SK-N-SH (cell line): Measurements from ENCODE around the gene GHRL. TPM values are rescaled to one million over a fixed set of nuclear protein-coding genes. Genes with fewer than 3 reads are reported as not detected.

Experiments
- CTCF ChIA-PET: fragments of 300-600, 350-600 bp; formaldehyde crosslinking; extraction: SDS; loops from one replicate; lab custom pipeline; 2021; lab: Yijun Ruan, JAX
- POLR2A ChIA-PET: fragments of 350-600 bp; sonication (Branson Sonifier 250); formaldehyde crosslinking; extraction: SDS; loops from one replicate; lab custom pipeline; 2020; ENCODE audit warnings: antibody characterized with exemption, inconsistent platforms; lab: Yijun Ruan, JAX
- DNase-seq: peaks from one replicate; pipeline ENCODE4 v3.0.0; 2012
- H2AFZ ChIP-seq: fragments of 200-600 bp; sonication (generic); 2 replicates; pipeline ENCODE4 v1.8.1; 2016; ENCODE audit warnings: antibody characterized with exemption, mild to moderate bottlenecking, low read depth
- H3F3A ChIP-seq: fragments of 200-600 bp; sonication (generic); replicated peaks from 2 replicates; pipeline ENCODE3; 2016; ENCODE audit warnings: antibody characterized with exemption, mild to moderate bottlenecking; ENCODE audit not compliant: insufficient read depth
- H3K27ac ChIP-seq, 2 experiments: fragments of 200-500 bp in 1 of 2; fragments of 200-600 bp in 1 of 2; sonication (Bioruptor generic) in 1 of 2; sonication (generic), shearing (Covaris generic) in 1 of 2; 2 replicates each; pipeline versions ENCODE4 v1.5.1 to v1.6.1; 2014 to 2016; ENCODE audit warnings: low read depth in 2 of 2, inconsistent platforms in 1 of 2, low read length in 1 of 2, mild to moderate bottlenecking in 1 of 2, mixed read lengths in 1 of 2
- H3K27me3 ChIP-seq: fragments of 200-600 bp; sonication (generic), shearing (Covaris generic); 2 replicates; pipeline ENCODE4 v1.6.1; 2016; ENCODE audit warnings: mixed run types; ENCODE audit not compliant: insufficient read depth
- H3K36me3 ChIP-seq, 2 experiments: fragments of 200-500 bp in 1 of 2; fragments of 200-600 bp in 1 of 2; sonication (Bioruptor generic) in 1 of 2; sonication (generic) in 1 of 2; replicated peaks in 1 of 2; 2 replicates each; pipeline versions ENCODE3 to v1.5.1; 2014 to 2016; ENCODE audit warnings: low read length in 1 of 2, mild to moderate bottlenecking in 1 of 2; ENCODE audit not compliant: insufficient read depth in 2 of 2, control insufficient read depth in 1 of 2
- H3K4me1 ChIP-seq, 2 experiments: fragments of 200-500 bp in 1 of 2; fragments of 200-600 bp in 1 of 2; sonication (Bioruptor generic) in 1 of 2; sonication (generic), shearing (Covaris generic) in 1 of 2; 2 replicates each; pipeline versions ENCODE4 v1.5.1 to v1.6.1; 2014 to 2016; ENCODE audit warnings: low read depth in 1 of 2, low read length in 1 of 2, mixed run types in 1 of 2; ENCODE audit not compliant: insufficient read depth in 2 of 2, control insufficient read depth in 1 of 2
- H3K4me2 ChIP-seq: fragments of 200-600 bp; sonication (generic), shearing (Covaris generic); 2 replicates; pipeline ENCODE4 v1.6.1; 2017; ENCODE audit warnings: mixed run types
- H3K4me3 ChIP-seq, 2 experiments: fragments of 200-500 bp in 1 of 2; fragments of 200-600 bp in 1 of 2; sonication (Bioruptor generic) in 1 of 2; sonication (generic), shearing (Covaris generic) in 1 of 2; 2 replicates each; pipeline versions ENCODE4 v1.5.1 to v1.8.1; 2014 to 2016; ENCODE audit warnings: low read depth in 2 of 2, inconsistent platforms in 1 of 2, low read length in 1 of 2, mild to moderate bottlenecking in 1 of 2, mixed read lengths in 1 of 2, moderate library complexity in 1 of 2
- H3K79me2 ChIP-seq: fragments of 200-600 bp; sonication (generic); 2 replicates; pipeline ENCODE4 v1.8.1; 2017; ENCODE audit warnings: mild to moderate bottlenecking; ENCODE audit not compliant: insufficient read depth
- H3K9ac ChIP-seq: fragments of 200-600 bp; sonication (generic); 2 replicates; pipeline ENCODE4 v1.6.1; 2017; ENCODE audit warnings: mixed run types
- H3K9me2 ChIP-seq: fragments of 200-600 bp; sonication (generic); 2 replicates; pipeline ENCODE4 v1.6.1; 2017; ENCODE audit warnings: mixed run types
- H3K9me3 ChIP-seq: fragments of 200-600 bp; sonication (generic); 2 replicates; pipeline ENCODE4 v1.6.1; 2017; ENCODE audit warnings: mixed run types, mild to moderate bottlenecking, moderate library complexity
- H4K20me1 ChIP-seq: fragments of 200-600 bp; sonication (generic); 2 replicates; pipeline ENCODE4 v1.6.1; 2017; ENCODE audit warnings: mild to moderate bottlenecking, mixed run types; ENCODE audit not compliant: insufficient read depth
- CTCF ChIP-seq: fragments of 200-600 bp; sonication (generic); IDR thresholded peaks from 2 replicates; pipeline ENCODE4 v1.6.1; 2017; ENCODE audit warnings: antibody characterized with exemption, mild to moderate bottlenecking, moderate library complexity
- ELF1 ChIP-seq: IDR thresholded peaks from 2 replicates; pipeline ENCODE4 v1.4.0; 2012
- EP300 ChIP-seq, 2 experiments: IDR thresholded peaks; 2 replicates each; pipeline versions ENCODE4 v1.4.0 to v1.6.1; 2012; ENCODE audit warnings: borderline replicate concordance in 1 of 2, low read depth in 1 of 2, low read length in 1 of 2
- EZH2phosphoT487 ChIP-seq: fragments of 200-600 bp; sonication (generic); IDR thresholded peaks from 2 replicates; pipeline ENCODE4 v1.6.1; 2017; ENCODE audit warnings: low read depth, mixed run types, mild to moderate bottlenecking, antibody characterized with exemption, moderate library complexity, borderline replicate concordance
- FOSL2 ChIP-seq: IDR thresholded peaks from 2 replicates; pipeline ENCODE4 v1.4.0; 2012; ENCODE audit warnings: low read depth, mild to moderate bottlenecking, moderate library complexity, borderline replicate concordance
- FOXJ3 ChIP-seq: sonication (generic); formaldehyde crosslinking; IDR thresholded peaks from 2 replicates; pipeline ENCODE4 v1.5.1; 2020; ENCODE audit warnings: mild to moderate bottlenecking, missing genetic modification reagents
- FOXM1 ChIP-seq: IDR thresholded peaks from 2 replicates; pipeline ENCODE4 v1.4.0; 2012; ENCODE audit warnings: low read depth, mild to moderate bottlenecking
- MAX ChIP-seq: IDR thresholded peaks from 2 replicates; pipeline ENCODE4 v1.4.0; 2012; ENCODE audit warnings: low read depth
- MEF2A ChIP-seq: IDR thresholded peaks from 2 replicates; pipeline ENCODE4 v1.4.0; 2012; ENCODE audit warnings: low read depth, borderline replicate concordance
- MXI1 ChIP-seq: IDR thresholded peaks from 2 replicates; pipeline ENCODE4 v1.6.1; 2012; ENCODE audit warnings: mild to moderate bottlenecking, low read depth, low read length, improper control_type of control experiment
- PBX3 ChIP-seq: IDR thresholded peaks from 2 replicates; pipeline ENCODE4; 2012
- POLR2AphosphoS5 ChIP-seq: IDR thresholded peaks from 2 replicates; pipeline ENCODE4 v1.6.1; 2012; ENCODE audit warnings: low read depth, low read length
- SIN3A ChIP-seq: IDR thresholded peaks from 2 replicates; pipeline ENCODE4 v1.6.1; 2012; ENCODE audit warnings: low read depth, mild to moderate bottlenecking, low read length, moderate library complexity, borderline replicate concordance
- SMC3 ChIP-seq: IDR thresholded peaks from 2 replicates; pipeline ENCODE4 v1.6.1; 2012; ENCODE audit warnings: low read depth, low read length, improper control_type of control experiment
- TAF1 ChIP-seq: IDR thresholded peaks from 2 replicates; pipeline ENCODE4 v1.6.1; 2012; ENCODE audit warnings: low read depth, mild to moderate bottlenecking, low read length, moderate library complexity, borderline replicate concordance
- TEAD4 ChIP-seq: IDR thresholded peaks from 2 replicates; pipeline ENCODE4 v1.4.0; 2012; ENCODE audit warnings: mild to moderate bottlenecking, borderline replicate concordance; ENCODE audit not compliant: insufficient read depth
- USF1 ChIP-seq: IDR thresholded peaks from 2 replicates; pipeline ENCODE4 v1.4.0; 2012; ENCODE audit warnings: low read depth, borderline replicate concordance
- YY1 ChIP-seq: IDR thresholded peaks from 2 replicates; pipeline ENCODE4 v1.4.0; 2012; ENCODE audit warnings: low read depth, mild to moderate bottlenecking
- WGBS: methylation state at CpG from one replicate; pipeline ENCODE4 v1.1.6; 2017; ENCODE audit warnings: low lambda C conversion rate; 5-methylcytosine and 5-hydroxymethylcytosine counted together
- polyA plus RNA-seq, 3 experiments: library from polyadenylated mRNA; depleted of rRNA; stranded (reverse); fragments of >200 nt; gene quantifications; 2 replicates each; pipeline ENCODE4 v1.2.3, GENCODE V29; 2012
- TF ChIP-seq, protein P1 (sequence below): fragments of 150-350 bp; IDR thresholded peaks from 2 replicates; pipeline ENCODE4 v1.6.1; 2017; ENCODE audit warnings: antibody characterized with exemption, low read length, low read depth, borderline replicate concordance
- TF ChIP-seq, protein P2 (sequence below): IDR thresholded peaks from 2 replicates; pipeline ENCODE4 v1.4.0; 2012; ENCODE audit warnings: low read depth, borderline replicate concordance

Gene GHRL
- polyA plus RNA-seq, 1 of the 3 experiments (the other 2 are of a cell fraction) = not detected

DNA sequence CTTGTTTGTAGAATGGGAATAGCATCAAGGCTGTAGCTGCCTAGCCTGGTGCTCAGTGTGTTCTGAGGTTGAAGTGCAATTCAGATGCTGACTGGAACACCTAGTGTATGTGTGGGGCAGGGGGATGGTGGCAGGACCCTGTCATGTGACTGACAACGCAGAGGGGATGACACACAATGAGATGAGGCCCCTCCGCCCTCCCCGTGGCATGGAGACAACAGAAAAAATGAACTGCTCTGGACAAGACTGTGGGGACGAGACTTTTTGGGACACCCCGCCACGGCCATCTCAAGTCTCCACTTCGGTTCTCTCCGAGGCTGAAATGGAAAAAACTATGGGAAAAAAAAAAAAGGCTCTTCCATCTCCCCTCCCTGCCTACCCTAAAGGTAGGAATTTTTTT lies 38.6 kb upstream of the GHRL start:
- H3K9me3 ChIP-seq = no peaks in the 10 kb centered on the region
- no peaks in the 10 kb centered on the region for H4K20me1 ChIP-seq
- 54% methylated on average over 8 of the region's 8 CpGs for WGBS
- DNase-seq = no peak
- no peak overlapping the region for H3K4me2 ChIP-seq
- no peak for TF ChIP-seq TAF1
- no peak for TF ChIP-seq TEAD4
- TF ChIP-seq PBX3 = no peak
- TF ChIP-seq, protein P1, sequence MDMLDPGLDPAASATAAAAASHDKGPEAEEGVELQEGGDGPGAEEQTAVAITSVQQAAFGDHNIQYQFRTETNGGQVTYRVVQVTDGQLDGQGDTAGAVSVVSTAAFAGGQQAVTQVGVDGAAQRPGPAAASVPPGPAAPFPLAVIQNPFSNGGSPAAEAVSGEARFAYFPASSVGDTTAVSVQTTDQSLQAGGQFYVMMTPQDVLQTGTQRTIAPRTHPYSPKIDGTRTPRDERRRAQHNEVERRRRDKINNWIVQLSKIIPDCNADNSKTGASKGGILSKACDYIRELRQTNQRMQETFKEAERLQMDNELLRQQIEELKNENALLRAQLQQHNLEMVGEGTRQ = no peak
- TF ChIP-seq EP300 (IDR thresholded peaks at IDR 0.05; ENCODE audit: borderline replicate concordance in 1 of 2, low read depth in 1 of 2, low read length in 1 of 2) = no peak
- no peak for TF ChIP-seq MEF2A
- POLR2A ChIA-PET = interaction anchor here (1.4 kb wide), 1 partner anchor 10 kb away, joined by 6 read pairs; the partner anchor contains the start of gene SEC13
- H3K36me3 ChIP-seq = no peaks in the 10 kb centered on the region
- no peak overlapping the region for H3K9ac ChIP-seq
- H3F3A ChIP-seq = no peaks in the 10 kb centered on the region
- H3K4me1 ChIP-seq = no peaks in the 10 kb centered on the region
- H3K4me3 ChIP-seq = no peak overlapping the region
- H2AFZ ChIP-seq = no peak overlapping the region
- no peaks in the 10 kb centered on the region for H3K79me2 ChIP-seq
- CTCF ChIA-PET = interaction anchor here (4.2 kb wide), 1 partner anchor 12 kb away, joined by 16 read pairs; no protein-coding TSS in a partner anchor
- H3K9me2 ChIP-seq = no peaks in the 10 kb centered on the region
- peaks cover 47% of the 10 kb centered on the region; the same call in 1 of the 2 replicates for H3K27me3 ChIP-seq
- H3K27ac ChIP-seq = no peak overlapping the region

GRCh38 chr3:10330319-10330718 lies 37.6 kb upstream of the GHRL start:
- H3K9me3 ChIP-seq = no peaks in the 10 kb centered on the region
- WGBS = 50% methylated on average over 10 of the region's 12 CpGs
- H3K4me2 ChIP-seq = no peak overlapping the region
- no peaks in the 10 kb centered on the region for H3K79me2 ChIP-seq
- ChIA-PET CTCF (interaction anchor here (1.0 to 4.2 kb wide), 3 partner anchors 13 to 408 kb away, joined by 3 to 16 read pairs (median 16); no protein-coding TSS in a partner anchor), POLR2A (no interaction called here)
- no peak overlapping the region for H2AFZ ChIP-seq
- no peaks in the 10 kb centered on the region for H3F3A ChIP-seq
- no peak overlapping the region for H3K9ac ChIP-seq
- no peaks in the 10 kb centered on the region for H3K4me1 ChIP-seq
- TF ChIP-seq, protein P2, sequence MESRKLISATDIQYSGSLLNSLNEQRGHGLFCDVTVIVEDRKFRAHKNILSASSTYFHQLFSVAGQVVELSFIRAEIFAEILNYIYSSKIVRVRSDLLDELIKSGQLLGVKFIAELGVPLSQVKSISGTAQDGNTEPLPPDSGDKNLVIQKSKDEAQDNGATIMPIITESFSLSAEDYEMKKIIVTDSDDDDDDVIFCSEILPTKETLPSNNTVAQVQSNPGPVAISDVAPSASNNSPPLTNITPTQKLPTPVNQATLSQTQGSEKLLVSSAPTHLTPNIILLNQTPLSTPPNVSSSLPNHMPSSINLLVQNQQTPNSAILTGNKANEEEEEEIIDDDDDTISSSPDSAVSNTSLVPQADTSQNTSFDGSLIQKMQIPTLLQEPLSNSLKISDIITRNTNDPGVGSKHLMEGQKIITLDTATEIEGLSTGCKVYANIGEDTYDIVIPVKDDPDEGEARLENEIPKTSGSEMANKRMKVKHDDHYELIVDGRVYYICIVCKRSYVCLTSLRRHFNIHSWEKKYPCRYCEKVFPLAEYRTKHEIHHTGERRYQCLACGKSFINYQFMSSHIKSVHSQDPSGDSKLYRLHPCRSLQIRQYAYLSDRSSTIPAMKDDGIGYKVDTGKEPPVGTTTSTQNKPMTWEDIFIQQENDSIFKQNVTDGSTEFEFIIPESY = no peak
- TF ChIP-seq TEAD4 = no peak
- no peak for TF ChIP-seq MXI1
- no peak for TF ChIP-seq MAX
- no peak for TF ChIP-seq USF1
- no peak for TF ChIP-seq EZH2phosphoT487
- TF ChIP-seq FOSL2 = no peak
- no peak for TF ChIP-seq FOXJ3 (CRISPR knock-in tag)
- TF ChIP-seq YY1 = no peak
- TF ChIP-seq EP300 (IDR thresholded peaks at IDR 0.05; ENCODE audit: borderline replicate concordance in 1 of 2, low read depth in 1 of 2, low read length in 1 of 2) = no peak
- no peak for TF ChIP-seq SIN3A
- no peak for TF ChIP-seq CTCF
- no peak for TF ChIP-seq FOXM1
- no peak for TF ChIP-seq ELF1
- TF ChIP-seq SMC3 = no peak
- TF ChIP-seq POLR2AphosphoS5 = no peak
- no peaks in the 10 kb centered on the region for H3K9me2 ChIP-seq
- H3K27me3 ChIP-seq = peaks cover 55% of the 10 kb centered on the region; the same call in 1 of the 2 replicates
- no peaks in the 10 kb centered on the region for H4K20me1 ChIP-seq
- no peak overlapping the region for H3K4me3 ChIP-seq
- H3K36me3 ChIP-seq = no peaks in the 10 kb centered on the region
- no peak for DNase-seq
- H3K27ac ChIP-seq = no peak overlapping the region
